NB4 (cell line): Measurements from ENCODE around the gene TNS1.

Experiments used
- MYC ChIP-seq: IDR thresholded peaks from 2 replicates; pipeline ENCODE4 v1.6.1; 2011; ENCODE audit warnings: low read depth, low read length
- TF ChIP-seq, protein P1 (sequence below): IDR thresholded peaks from 2 replicates; pipeline ENCODE4 v1.6.1; 2011; ENCODE audit warnings: low read depth, low read length

DNA sequence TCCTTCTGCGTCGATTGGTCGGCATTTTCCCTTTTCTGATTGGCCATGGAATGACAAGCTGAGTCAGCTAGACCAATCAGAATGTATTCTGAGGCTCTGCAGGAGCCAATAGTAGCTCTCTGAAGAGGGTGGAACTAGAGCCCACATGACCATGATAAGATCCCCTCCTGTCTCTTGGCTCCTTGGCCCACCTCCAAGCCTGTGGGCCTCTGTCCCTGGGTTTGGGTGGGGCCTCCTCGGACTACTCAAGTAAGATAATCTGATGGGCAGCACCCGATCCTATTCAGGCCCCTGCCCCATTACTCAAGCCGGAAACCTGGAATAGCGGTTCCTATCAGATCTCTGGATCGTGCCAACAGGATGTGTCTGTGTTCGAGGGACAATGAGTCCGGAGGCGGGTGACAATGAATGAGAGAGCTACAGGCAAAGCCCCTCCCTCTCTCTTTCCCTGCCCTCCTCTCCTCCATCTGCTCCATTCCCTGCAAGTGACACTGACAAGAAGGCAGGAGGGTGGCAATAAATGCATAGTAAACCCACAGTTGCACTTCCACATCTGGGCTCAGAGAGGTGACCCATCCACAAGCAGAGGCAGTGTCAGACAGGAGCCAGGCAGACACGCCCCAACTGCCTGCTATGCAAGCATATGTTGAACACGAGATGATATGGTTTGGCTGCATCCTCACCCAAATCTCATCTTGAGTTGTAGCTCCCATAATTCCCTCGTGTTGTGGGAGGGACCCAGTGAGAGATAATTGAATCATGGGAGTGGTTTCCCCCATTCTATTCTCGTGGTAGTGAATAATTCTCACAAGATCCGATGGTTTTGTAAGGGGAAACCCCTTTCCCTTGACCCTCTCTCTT, 114.7 kb downstream of the TNS1 start:
- TF ChIP-seq, protein P1, sequence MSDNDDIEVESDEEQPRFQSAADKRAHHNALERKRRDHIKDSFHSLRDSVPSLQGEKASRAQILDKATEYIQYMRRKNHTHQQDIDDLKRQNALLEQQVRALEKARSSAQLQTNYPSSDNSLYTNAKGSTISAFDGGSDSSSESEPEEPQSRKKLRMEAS, result no peak
- no peak for TF ChIP-seq MYC
